ENCODE measurements around the gene RECK. TPM values are rescaled to one million over a fixed set of nuclear protein-coding genes. Genes with fewer than 3 reads are reported as not detected.
A peak's percentile ranks its signal among the peaks of the same experiment; 100 is the strongest.
"Not testable (repeated sequence)": the region's sequence is repeated elsewhere in the genome, so short reads cannot be mapped to it uniquely, and the experiment has no call there.

RECK gene
- total RNA-seq, 1 donor from 2014 or later, result 25.7 TPM

DNA sequence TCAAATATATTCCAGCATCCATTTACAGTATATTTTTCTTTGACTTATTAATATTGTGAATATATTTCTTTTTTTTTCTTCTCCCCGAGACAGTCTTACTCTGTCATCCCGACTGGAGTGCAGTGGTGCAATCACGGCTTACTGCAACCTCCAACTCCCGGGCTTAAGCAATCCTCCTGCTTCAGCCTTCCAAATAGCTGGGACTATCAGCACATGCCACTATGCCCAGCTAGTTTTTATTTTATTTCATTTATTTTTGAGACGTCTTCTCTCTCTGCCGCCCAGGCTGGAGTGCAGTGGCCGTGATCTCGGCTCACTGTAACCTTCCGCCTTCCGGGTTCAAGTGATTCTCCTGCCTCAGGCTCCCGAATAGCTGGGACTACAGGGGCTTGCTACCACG, 92.4 kb downstream of the RECK start:
- H3K4me3 Mint-ChIP-seq (ENCODE audit: unreplicated experiment), result no peak overlapping the region
- no peak overlapping the region for H3K27ac Mint-ChIP-seq (ENCODE audit: unreplicated experiment)
- no peaks in the 10 kb centered on the region for H3K9me3 Mint-ChIP-seq (ENCODE audit: unreplicated experiment)
- no peaks in the 10 kb centered on the region for H3K27me3 Mint-ChIP-seq (ENCODE audit: unreplicated experiment)
- TF ChIP-seq, protein P1, sequence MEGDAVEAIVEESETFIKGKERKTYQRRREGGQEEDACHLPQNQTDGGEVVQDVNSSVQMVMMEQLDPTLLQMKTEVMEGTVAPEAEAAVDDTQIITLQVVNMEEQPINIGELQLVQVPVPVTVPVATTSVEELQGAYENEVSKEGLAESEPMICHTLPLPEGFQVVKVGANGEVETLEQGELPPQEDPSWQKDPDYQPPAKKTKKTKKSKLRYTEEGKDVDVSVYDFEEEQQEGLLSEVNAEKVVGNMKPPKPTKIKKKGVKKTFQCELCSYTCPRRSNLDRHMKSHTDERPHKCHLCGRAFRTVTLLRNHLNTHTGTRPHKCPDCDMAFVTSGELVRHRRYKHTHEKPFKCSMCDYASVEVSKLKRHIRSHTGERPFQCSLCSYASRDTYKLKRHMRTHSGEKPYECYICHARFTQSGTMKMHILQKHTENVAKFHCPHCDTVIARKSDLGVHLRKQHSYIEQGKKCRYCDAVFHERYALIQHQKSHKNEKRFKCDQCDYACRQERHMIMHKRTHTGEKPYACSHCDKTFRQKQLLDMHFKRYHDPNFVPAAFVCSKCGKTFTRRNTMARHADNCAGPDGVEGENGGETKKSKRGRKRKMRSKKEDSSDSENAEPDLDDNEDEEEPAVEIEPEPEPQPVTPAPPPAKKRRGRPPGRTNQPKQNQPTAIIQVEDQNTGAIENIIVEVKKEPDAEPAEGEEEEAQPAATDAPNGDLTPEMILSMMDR (IDR thresholded peaks at IDR 0.05), result no peak
- peaks cover 7% of the 10 kb centered on the region for H3K36me3 Mint-ChIP-seq (ENCODE audit: unreplicated experiment)
- peak; percentile 44 for DNase-seq (ENCODE audit: extremely low spot score, unreplicated experiment)
- H3K4me1 Mint-ChIP-seq (ENCODE audit: unreplicated experiment), result peaks cover 6% of the 10 kb centered on the region

DNA sequence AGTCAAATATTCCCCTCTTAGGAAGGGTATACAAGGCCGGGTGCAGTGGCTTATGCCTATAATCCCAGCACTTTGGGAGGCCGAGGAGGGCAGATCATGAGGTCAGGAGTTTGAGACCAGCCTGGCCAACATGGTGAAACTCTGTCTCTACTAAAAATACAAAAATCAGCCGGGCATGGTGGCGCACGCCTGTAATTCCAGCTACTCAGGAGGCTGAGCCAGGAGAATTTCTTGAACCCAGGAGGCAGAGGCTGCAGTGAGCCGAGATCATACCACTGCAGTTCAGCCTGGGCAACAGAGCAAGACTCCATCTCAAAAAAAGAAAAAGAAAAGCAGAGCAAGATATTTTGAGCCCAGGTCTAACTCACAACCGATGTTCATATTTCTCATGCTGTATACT, 95.0 kb downstream of the RECK start:
- not testable (repeated sequence) for DNase-seq (ENCODE audit: extremely low spot score, unreplicated experiment); H3K9me3 Mint-ChIP-seq (ENCODE audit: unreplicated experiment); H3K4me3 Mint-ChIP-seq (ENCODE audit: unreplicated experiment); H3K4me1 Mint-ChIP-seq (ENCODE audit: unreplicated experiment); H3K27me3 Mint-ChIP-seq (ENCODE audit: unreplicated experiment); H3K36me3 Mint-ChIP-seq (ENCODE audit: unreplicated experiment)
- H3K27ac Mint-ChIP-seq (ENCODE audit: unreplicated experiment), result peak overlapping the region; percentile 72

DNA sequence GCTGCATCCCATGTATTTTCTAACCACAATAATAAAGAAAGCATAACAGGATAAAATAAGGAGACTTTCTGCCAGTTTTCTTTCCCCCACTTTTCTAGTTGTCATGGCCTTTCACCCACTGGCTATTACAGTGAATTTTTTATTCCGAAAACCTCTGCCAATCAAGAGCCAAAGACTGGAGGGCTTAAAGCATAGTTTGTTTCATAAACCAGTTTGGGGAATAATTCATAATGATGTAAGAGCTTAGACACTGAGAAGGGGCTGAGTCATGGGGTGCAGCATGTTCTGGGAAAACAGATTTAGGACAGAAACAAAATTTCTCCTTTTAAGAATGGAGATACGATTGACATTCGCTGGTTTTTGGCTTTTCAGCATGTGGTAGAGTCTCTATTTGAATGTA, 95.4 kb downstream of the RECK start:
- Mint-ChIP-seq H3K36me3 (ENCODE audit: unreplicated experiment) (no peaks in the 10 kb centered on the region), H3K4me1 (ENCODE audit: unreplicated experiment) (peaks cover 8% of the 10 kb centered on the region), H3K27me3 (ENCODE audit: unreplicated experiment) (no peaks in the 10 kb centered on the region), H3K27ac (ENCODE audit: unreplicated experiment) (peak overlapping the region; percentile 72), H3K9me3 (ENCODE audit: unreplicated experiment) (no peaks in the 10 kb centered on the region), H3K4me3 (ENCODE audit: unreplicated experiment) (no peak overlapping the region)
- TF ChIP-seq, protein P1 (IDR thresholded peaks at IDR 0.05), result no peak
- DNase-seq (ENCODE audit: extremely low spot score, unreplicated experiment), result no peak

DNA sequence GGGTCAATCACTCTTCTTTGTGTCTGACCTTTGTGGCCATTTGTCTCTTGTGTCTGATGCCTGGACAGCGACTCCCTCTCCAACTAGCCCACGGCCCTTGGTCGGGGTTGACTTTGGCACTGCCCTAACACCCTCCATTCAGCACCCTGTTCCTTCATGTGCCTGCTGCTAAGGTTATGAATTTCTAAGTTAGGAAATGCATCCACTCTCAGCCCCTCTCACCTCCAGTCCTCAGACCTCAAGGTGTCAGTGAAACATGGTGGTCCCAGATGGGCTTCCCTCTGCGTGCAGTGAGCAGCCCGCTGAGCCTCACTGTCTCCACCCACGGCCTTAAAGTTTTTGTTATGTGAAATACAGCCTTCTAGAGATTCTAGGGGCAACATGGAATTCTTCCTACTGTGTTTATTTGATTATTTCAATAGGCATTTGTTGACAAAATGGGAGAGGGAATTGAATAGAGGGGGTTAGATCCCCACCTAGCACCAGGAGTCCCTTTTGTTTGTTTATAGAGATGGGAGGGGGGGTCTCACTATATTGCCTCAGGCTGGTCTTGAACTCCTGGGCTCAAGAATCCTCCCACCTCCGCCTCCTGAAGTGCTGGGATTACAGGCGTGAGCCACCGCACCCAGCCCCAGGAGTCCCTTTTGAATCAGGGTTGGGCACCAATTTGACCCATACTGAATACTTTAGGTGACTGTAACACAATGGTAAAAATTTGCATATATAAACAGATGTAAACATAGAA, 98.2 kb downstream of the RECK start:
- H3K4me1 Mint-ChIP-seq (ENCODE audit: unreplicated experiment), result peaks cover 25% of the 10 kb centered on the region
- H3K9me3 Mint-ChIP-seq (ENCODE audit: unreplicated experiment), result no peaks in the 10 kb centered on the region
- no peaks in the 10 kb centered on the region for H3K27me3 Mint-ChIP-seq (ENCODE audit: unreplicated experiment)
- no peak overlapping the region for H3K4me3 Mint-ChIP-seq (ENCODE audit: unreplicated experiment)
- no peak for DNase-seq (ENCODE audit: extremely low spot score, unreplicated experiment)
- TF ChIP-seq, protein P1 (IDR thresholded peaks at IDR 0.05), result no peak
- no peak overlapping the region for H3K27ac Mint-ChIP-seq (ENCODE audit: unreplicated experiment)
- no peaks in the 10 kb centered on the region for H3K36me3 Mint-ChIP-seq (ENCODE audit: unreplicated experiment)

DNA sequence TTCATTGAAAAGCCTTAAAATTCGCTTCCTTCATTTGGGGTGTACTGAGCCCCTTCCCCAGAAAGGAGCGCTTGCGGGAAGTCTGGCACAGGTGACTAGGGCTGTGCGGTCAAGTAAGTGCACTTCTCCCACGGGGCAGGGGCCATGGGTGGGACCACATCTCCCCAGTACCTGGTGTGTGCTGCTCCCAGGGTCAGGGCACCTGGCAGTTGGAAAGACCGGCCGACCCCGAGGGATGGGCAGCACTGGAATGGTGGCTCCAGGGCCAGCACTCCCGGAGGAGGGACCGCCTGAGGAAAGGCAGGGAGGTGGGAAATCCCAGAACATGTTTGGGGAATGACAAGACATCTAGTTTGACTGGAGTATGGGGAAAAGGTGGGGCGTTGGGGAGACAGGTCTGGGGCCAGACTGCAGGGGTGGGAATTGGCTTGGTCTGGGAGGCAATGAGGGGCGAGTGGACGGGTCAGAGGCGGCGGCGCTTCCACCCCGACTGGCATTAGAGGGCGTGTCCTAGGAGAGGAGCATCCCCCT, 99.1 kb downstream of the RECK start:
- Mint-ChIP-seq H3K9me3 (ENCODE audit: unreplicated experiment) (no peaks in the 10 kb centered on the region), H3K27me3 (ENCODE audit: unreplicated experiment) (no peaks in the 10 kb centered on the region), H3K4me1 (ENCODE audit: unreplicated experiment) (peaks cover 25% of the 10 kb centered on the region), H3K27ac (ENCODE audit: unreplicated experiment) (peak overlapping the region; percentile 57), H3K4me3 (ENCODE audit: unreplicated experiment) (peak overlapping the region; percentile 77), H3K36me3 (ENCODE audit: unreplicated experiment) (no peaks in the 10 kb centered on the region)
- TF ChIP-seq, protein P1 (IDR thresholded peaks at IDR 0.05), result no peak
- DNase-seq (ENCODE audit: extremely low spot score, unreplicated experiment), result no peak

Measured in osteocyte (in vitro differentiated cells).